ENCODE results near the gene TSTD2. TPM values are rescaled to one million over a fixed set of nuclear protein-coding genes. Genes with fewer than 3 reads are reported as not detected.

Gene TSTD2
- total RNA-seq, 3 donors from 2014 or later (not counting 1 experiment from before 2014, with no cell fraction given) = 16.2 to 25.7 (median 24.7) TPM

GRCh38 chr9:97673922-97674321 lies 40.8 kb upstream of the TSTD2 start:
- peak overlapping the region in 1 of 2 donors; percentile 22 for H3K27ac Mint-ChIP-seq
- WGBS (ENCODE audit: insufficient coverage) = 94% methylated on average over 2 of the region's 3 CpGs
- no peak overlapping the region for H3K4me3 Mint-ChIP-seq

GRCh38 chr9:97672403-97672802 lies 39.2 kb upstream of the TSTD2 start:
- intact Hi-C loops (cut with micrococcal nuclease) = no loop called here
- no peaks in the 10 kb centered on the region for H3K4me1 Mint-ChIP-seq
- DNase-seq = no peak
- H3K27me3 Mint-ChIP-seq (ENCODE audit: low read depth in 2 of 2) = no peaks in the 10 kb centered on the region
- no peak overlapping the region for H3K4me3 Mint-ChIP-seq
- H3K36me3 Mint-ChIP-seq = peaks cover 42% of the 10 kb centered on the region
- no peak for TF ChIP-seq CTCF (IDR thresholded peaks at IDR 0.05)
- peaks cover 96% of the 10 kb centered on the region for H3K36me3 ChIP-seq (ENCODE audit: control insufficient read depth, insufficient read depth, low read length)
- H3K9me3 ChIP-seq (ENCODE audit: control insufficient read depth, insufficient read depth, low read length) = no peaks in the 10 kb centered on the region
- H3K4me1 ChIP-seq (ENCODE audit: control insufficient read depth, insufficient read depth, low read length) = no peaks in the 10 kb centered on the region
- H3K9me3 Mint-ChIP-seq = no peaks in the 10 kb centered on the region
- H3K4me3 ChIP-seq (ENCODE audit: low read length) = no peak overlapping the region
- H3K27ac Mint-ChIP-seq = no peak overlapping the region
- no peaks in the 10 kb centered on the region for H3K27me3 ChIP-seq (ENCODE audit: control insufficient read depth, insufficient read depth, low read length)
- no peak overlapping the region for H3K27ac ChIP-seq (ENCODE audit: low read length)
- WGBS (ENCODE audit: insufficient coverage) = 100% methylated on average over 1 of the region's 3 CpGs
- ATAC-seq = no peak

More at GRCh38 chr9:97673922-97674321, 40.8 kb upstream of the TSTD2 start:
- no peak overlapping the region for H3K27ac ChIP-seq (ENCODE audit: low read length)
- H3K9me3 Mint-ChIP-seq = no peaks in the 10 kb centered on the region
- H3K9me3 ChIP-seq (ENCODE audit: control insufficient read depth, insufficient read depth, low read length) = no peaks in the 10 kb centered on the region
- no peak for ATAC-seq
- H3K4me3 ChIP-seq (ENCODE audit: low read length) = no peak overlapping the region
- H3K36me3 ChIP-seq (ENCODE audit: control insufficient read depth, insufficient read depth, low read length) = peaks cover 89% of the 10 kb centered on the region
- H3K4me1 ChIP-seq (ENCODE audit: control insufficient read depth, insufficient read depth, low read length) = no peaks in the 10 kb centered on the region
- H3K27me3 Mint-ChIP-seq (ENCODE audit: low read depth in 2 of 2) = no peaks in the 10 kb centered on the region
- peaks cover 38% of the 10 kb centered on the region for H3K36me3 Mint-ChIP-seq
- no peaks in the 10 kb centered on the region for H3K27me3 ChIP-seq (ENCODE audit: control insufficient read depth, insufficient read depth, low read length)
- intact Hi-C loops (cut with micrococcal nuclease) = no loop called here
- no peak for TF ChIP-seq CTCF (IDR thresholded peaks at IDR 0.05)
- DNase-seq = no peak
- H3K4me1 Mint-ChIP-seq = no peaks in the 10 kb centered on the region

GRCh38 chr9:97670586-97670985 lies 37.4 kb upstream of the TSTD2 start:
- intact Hi-C loops (cut with micrococcal nuclease) = no loop called here
- Histone ChIP-seq H3K27me3 (ENCODE audit: control insufficient read depth, insufficient read depth, low read length) (no peaks in the 10 kb centered on the region), H3K27ac (ENCODE audit: low read length) (no peak overlapping the region), H3K4me3 (ENCODE audit: low read length) (no peak overlapping the region), H3K36me3 (ENCODE audit: control insufficient read depth, insufficient read depth, low read length) (peaks cover 97% of the 10 kb centered on the region), H3K4me1 (ENCODE audit: control insufficient read depth, insufficient read depth, low read length) (no peaks in the 10 kb centered on the region), H3K9me3 (ENCODE audit: control insufficient read depth, insufficient read depth, low read length) (no peaks in the 10 kb centered on the region)
- Mint-ChIP-seq H3K4me1 (peaks cover 7 to 8% of the 10 kb centered on the region in 2 donors), H3K4me3 (no peak overlapping the region), H3K9me3 (no peaks in the 10 kb centered on the region), H3K36me3 (peaks cover 46% of the 10 kb centered on the region), H3K27ac (peak overlapping the region; percentile 50 to 54), H3K27me3 (ENCODE audit: low read depth in 2 of 2) (no peaks in the 10 kb centered on the region)
- no peak for TF ChIP-seq CTCF (IDR thresholded peaks at IDR 0.05)
- ATAC-seq = no peak
- 94% methylated on average over 3 of the region's 3 CpGs for WGBS (ENCODE audit: insufficient coverage)
- no peak for DNase-seq

DNA sequence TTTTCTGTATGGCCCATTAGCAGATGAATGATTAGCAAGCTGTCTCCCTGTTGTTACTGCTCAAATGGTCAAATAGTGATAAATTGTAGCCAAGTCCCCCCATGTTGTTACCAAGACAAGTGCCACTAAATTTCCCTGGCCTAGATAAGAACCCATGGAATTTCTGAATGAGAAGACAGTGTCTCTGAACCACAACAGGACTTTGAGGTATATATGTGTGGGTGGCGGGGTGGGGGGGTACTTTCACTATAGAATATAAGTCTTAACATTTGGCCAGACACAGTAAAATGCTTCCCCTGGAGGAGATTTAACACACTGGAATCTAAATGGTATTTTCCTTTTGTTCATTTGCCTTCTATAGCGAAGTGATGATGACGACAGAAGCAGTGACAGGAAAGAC lies 35.3 kb upstream of the TSTD2 start:
- H3K4me3 Mint-ChIP-seq = no peak overlapping the region
- WGBS (ENCODE audit: insufficient coverage) = 95% methylated on average over 2 of the region's 3 CpGs
- peaks cover 7 to 8% of the 10 kb centered on the region in 2 donors for H3K4me1 Mint-ChIP-seq
- peaks cover 42% of the 10 kb centered on the region for H3K36me3 Mint-ChIP-seq
- H3K27me3 Mint-ChIP-seq (ENCODE audit: low read depth in 2 of 2) = no peaks in the 10 kb centered on the region
- TF ChIP-seq CTCF (IDR thresholded peaks at IDR 0.05) = no peak
- no peaks in the 10 kb centered on the region for H3K27me3 ChIP-seq (ENCODE audit: control insufficient read depth, insufficient read depth, low read length)
- H3K27ac ChIP-seq (ENCODE audit: low read length) = no peak overlapping the region
- DNase-seq (no peak), ATAC-seq (no peak)
- no peaks in the 10 kb centered on the region for H3K9me3 Mint-ChIP-seq
- peaks cover 98% of the 10 kb centered on the region for H3K36me3 ChIP-seq (ENCODE audit: control insufficient read depth, insufficient read depth, low read length)
- no peaks in the 10 kb centered on the region for H3K4me1 ChIP-seq (ENCODE audit: control insufficient read depth, insufficient read depth, low read length)
- peak overlapping the region in 1 of 2 donors; percentile 36 for H3K27ac Mint-ChIP-seq
- H3K9me3 ChIP-seq (ENCODE audit: control insufficient read depth, insufficient read depth, low read length) = no peaks in the 10 kb centered on the region
- H3K4me3 ChIP-seq (ENCODE audit: low read length) = no peak overlapping the region
- intact Hi-C loops (cut with micrococcal nuclease) = no loop called here
